Measurements from ENCODE around the gene NOC3L. TPM values are rescaled to one million over a fixed set of nuclear protein-coding genes. Genes with fewer than 3 reads are reported as not detected.
"Not testable (repeated sequence)": the region's sequence is repeated elsewhere in the genome, so short reads cannot be mapped to it uniquely, and the experiment has no call there.

The NOC3L gene
- total RNA-seq, 1 experiment from 2014 or later: 48.2 TPM

DNA sequence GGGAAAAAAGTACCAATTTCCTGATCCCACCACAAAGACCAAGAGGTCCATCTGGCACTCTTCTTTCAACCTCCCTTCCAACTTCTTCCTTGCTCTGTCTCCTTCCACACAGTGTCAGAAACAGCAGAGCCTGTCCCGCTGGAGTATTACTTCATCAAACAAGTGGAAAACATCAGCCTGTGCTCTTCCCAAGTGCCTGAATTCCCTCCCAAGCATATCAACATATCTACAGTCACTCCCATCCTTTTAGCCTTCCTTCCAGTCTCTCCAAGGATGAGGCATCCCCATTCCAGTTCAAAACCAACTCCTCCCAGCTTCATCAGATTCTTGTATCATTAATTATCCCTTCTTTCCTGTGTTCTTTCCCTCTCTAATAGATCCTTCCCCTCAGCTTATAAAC is 1.7 kb upstream of the NOC3L start:
- in situ Hi-C loops (cut with HindIII; ENCODE audit: low sequenced_read_pairs): no loop called here
- no peak for DNase-seq (ENCODE audit: low spot score)

DNA sequence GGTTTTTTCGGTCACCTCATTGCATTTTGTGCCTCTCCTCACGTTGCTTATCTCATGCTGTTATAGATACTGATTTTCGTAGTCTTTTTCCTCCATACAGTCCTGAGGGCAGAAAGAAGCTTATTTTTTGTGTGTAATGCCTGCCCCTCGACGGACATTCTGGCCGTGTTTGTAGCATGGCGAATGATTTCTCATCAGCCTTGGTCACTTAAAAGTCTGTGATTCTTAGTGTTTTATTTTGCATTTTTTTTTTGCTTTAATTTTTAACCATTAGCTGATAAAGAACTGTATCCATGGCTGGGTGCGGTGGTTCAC is 469 bp upstream of the NOC3L start:
- in situ Hi-C loops (cut with HindIII; ENCODE audit: low sequenced_read_pairs): no loop called here
- no peak for DNase-seq (ENCODE audit: low spot score)

DNA sequence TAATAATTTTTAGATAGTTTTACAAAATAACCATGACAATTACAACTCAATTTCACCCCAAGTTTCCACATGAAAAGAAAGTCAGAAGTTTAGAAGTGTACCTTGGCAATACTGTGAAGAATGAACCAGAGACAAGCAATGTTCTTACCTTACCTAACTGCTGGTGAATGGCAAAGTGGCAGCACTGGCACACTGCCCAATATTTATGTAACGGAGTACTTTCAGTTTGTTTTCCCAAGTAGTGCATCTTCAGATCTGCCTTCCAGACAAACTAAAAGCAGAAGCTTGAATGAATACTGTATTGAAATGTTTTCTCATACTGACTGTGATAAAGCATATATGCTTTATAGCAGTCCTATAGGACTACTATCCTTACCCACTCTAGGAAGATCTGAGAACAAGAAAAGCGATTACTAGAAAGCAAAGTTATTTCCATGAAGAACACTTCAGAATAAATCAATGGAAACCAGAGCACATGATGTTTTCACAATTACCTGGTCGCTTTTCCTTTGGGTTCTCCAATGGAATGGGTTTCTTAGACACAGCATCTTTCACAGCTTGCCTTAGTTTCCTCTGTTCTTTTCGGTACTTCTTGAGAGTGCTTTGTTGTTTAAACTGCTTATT is 1.5 kb downstream of the NOC3L start:
- DNase-seq (ENCODE audit: low spot score): peak; percentile 14
- in situ Hi-C loops (cut with HindIII; ENCODE audit: low sequenced_read_pairs): no loop called here

DNA sequence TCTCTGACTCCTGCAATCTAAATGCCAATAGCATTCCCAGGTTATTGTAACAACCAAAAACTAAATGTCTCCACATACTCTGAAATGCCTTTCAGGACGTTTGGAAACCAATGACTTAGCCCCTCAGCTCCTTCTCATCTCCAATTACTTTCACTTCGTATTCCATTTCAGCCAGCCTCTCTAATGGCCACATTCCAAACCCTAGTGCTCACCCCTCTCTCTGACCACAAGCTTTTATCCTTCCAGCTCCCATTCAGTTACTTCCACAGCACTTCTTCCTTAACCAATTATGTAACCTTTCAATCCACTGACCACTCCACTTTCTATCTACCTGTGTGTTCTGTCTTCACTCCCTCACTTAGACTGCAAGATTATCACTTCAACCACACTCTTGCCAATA is 4.3 kb downstream of the NOC3L start:
- no peak for DNase-seq (ENCODE audit: low spot score)
- in situ Hi-C loops (cut with HindIII; ENCODE audit: low sequenced_read_pairs): no loop called here

DNA sequence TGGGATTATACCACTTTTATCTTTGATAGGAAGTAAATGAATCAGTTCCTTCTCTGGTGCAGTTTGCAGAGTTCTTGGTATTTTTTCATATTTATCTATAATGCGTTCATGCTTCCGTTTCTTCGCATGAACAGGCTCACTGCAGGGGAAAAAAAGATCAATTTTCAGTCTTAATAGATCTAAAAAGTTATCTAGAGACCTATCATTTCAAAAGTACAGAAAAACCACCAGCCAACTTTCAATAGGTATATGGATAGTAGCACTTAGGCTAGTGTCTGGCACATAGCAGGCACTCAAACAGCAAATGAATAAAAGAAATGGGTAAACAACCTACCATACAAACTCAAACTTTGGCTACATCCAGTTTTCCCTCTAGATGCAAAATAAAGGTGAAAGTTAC is 5.5 kb downstream of the NOC3L start:
- in situ Hi-C loops (cut with HindIII; ENCODE audit: low sequenced_read_pairs): no loop called here
- DNase-seq (ENCODE audit: low spot score): no peak

DNA sequence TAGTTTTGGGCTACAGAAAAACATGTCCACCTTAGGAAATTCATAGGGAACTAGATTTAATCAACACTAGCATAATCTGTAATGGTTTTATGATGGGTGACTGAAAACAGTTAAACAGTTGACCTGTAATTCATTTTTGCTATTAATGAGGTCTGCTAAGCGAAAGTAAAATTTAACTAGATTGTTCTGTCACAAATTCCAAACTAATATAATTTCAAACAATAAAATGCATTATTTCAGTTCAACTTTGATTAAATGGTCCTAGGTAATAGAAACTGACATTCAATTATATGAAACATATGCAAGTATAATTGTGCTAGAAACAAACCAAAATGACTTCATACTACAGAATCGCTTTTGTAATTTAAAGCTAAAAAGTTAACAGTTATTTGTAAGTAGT is 6.9 kb downstream of the NOC3L start:
- DNase-seq (ENCODE audit: low spot score): no peak
- in situ Hi-C loops (cut with HindIII; ENCODE audit: low sequenced_read_pairs): no loop called here

DNA sequence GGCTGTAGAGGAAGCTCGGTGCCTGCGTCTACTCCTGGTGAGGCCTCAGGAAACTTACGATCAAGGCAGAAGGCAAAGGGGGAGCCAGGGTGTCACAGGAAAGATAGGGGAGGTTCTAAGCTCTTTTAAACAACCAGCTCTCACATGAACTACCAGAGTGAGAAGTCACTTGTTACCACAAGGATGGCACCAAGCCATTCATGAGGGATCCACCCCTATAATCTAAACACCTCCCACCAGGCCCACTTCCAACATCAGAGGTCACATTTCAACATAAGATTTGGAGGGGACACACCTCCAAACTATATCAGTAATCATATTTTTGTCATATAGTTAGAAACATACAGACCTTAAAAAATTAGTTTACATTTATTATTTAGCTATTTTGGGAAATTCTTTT is 9.4 kb downstream of the NOC3L start:
- in situ Hi-C loops (cut with HindIII; ENCODE audit: low sequenced_read_pairs): no loop called here
- DNase-seq (ENCODE audit: low spot score): no peak

DNA sequence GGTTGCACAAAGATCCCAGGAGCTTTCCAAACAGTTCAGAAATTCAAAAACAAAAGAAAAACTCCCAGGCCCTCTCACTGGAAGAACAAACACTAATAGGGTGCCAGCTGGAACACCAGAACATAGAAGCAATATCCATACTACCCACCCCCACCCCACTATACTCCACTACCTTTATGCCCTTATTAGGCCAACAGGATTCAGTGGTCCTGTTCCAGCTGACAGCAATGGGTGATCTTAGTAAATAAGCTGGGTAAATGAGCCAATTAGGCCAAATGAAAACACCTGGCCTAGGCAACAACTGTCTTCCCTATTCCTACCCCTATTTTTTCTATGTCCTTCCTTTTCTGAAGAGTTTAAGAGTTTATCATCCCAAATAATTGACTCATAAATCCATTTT is 11.7 kb downstream of the NOC3L start:
- no peak for DNase-seq (ENCODE audit: low spot score)
- in situ Hi-C loops (cut with HindIII; ENCODE audit: low sequenced_read_pairs): no loop called here

DNA sequence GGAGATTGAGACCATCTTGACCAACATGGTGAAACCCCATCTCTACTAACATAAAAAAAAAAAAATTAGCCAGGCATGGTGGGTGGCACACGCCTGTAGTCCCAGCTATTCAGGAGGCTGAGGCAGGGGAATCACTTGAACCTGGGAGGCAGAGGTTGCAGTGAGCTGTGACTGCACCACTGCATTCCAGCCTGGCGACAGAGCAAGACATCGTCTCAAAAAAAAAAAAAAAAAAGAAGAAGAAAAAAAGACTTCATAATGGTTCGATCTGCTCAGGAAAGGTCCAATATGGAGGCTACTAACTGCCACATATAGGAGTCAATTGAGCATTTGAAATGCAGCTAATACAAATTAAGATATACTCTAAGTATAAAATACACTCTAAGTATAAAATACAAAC is 12.2 kb downstream of the NOC3L start:
- DNase-seq (ENCODE audit: low spot score); in situ Hi-C loops (cut with HindIII; ENCODE audit: low sequenced_read_pairs): not testable (repeated sequence)

DNA sequence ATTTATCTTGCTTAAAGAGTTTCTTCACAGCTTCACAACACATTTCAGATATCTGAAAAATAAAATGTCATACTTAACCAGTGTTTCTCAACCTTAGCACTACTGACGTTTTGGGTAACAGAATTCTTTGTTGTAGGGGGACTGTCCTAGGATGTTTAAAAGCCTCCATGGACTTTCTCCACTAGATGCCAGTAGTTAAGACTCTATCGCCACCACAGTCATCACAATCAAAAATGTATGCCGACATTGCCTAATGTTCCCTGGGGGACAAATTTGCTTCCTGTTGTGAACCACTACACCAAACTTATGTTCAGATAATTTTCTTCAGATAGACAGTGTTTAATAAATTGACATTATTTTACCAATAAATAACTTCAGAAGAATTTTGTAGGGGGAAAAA is 13.4 kb downstream of the NOC3L start:
- in situ Hi-C loops (cut with HindIII; ENCODE audit: low sequenced_read_pairs): no loop called here
- DNase-seq (ENCODE audit: low spot score): no peak

DNA sequence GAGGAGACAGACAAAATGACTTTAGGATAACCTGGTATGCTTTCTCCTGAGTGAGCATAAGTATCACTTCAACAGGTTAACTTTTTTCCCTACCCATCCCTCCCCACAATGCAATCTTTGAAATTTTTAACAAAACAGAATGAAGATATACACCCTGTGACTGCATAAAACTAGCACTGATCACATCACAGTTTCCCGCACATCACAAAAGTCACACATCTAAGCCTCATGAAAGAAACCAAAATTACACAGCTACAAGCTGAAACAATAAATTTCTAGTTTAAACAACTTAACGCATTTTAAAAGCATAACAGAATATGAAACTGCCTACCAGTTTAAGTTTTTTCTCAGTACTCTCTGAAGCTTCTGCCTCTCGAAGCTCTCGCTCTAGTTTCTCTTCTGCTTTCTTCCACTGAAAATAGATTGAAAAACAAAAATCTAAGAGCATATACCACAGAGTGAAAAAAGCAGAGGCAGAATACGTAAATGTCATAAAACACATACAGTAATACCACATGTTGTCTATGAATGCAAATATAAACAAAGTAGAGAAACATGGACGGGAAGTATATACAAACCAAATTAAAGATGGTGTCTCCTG is 18.1 kb downstream of the NOC3L start:
- no peak for DNase-seq (ENCODE audit: low spot score)
- in situ Hi-C loops (cut with HindIII; ENCODE audit: low sequenced_read_pairs): no loop called here

DNA sequence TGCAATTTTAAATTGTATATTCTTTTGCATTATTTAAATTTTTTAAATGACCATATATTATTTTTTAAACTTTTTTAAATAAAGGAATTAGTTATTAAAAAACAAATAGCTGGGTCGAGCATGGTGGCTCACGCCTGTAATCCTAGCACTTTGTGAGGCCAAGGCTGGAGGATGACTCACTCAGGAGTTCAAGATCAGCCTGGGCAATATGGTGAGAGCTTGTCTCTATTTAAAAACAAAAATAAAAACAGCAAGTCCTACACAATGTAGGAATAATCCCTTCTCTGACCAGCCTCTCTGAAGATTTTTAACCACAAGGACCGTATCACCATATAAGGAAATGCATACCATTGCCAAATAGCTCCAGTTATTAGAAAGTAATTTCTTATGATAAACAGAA is 19.6 kb downstream of the NOC3L start:
- in situ Hi-C loops (cut with HindIII; ENCODE audit: low sequenced_read_pairs): no loop called here
- DNase-seq (ENCODE audit: low spot score): no peak

DNA sequence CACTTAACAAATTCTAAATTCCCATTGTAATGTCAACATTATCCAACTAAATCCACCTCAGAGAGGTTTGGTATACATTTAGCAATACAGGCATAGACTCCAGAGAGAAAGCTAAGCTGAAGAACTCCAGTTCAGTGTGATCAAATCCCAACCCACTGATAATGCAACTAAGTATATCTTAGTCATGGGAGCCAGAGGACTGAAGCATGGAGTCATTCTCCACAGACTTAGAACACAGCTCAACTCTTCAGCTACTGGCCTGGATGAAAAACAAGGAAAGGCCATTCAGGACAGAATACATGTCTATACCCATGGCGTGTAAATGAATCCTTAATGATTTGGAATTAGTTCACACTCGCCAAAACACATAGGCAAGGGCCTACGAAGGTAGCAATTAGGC is 27.9 kb downstream of the NOC3L start:
- no peak for DNase-seq (ENCODE audit: low spot score)
- in situ Hi-C loops (cut with HindIII; ENCODE audit: low sequenced_read_pairs): no loop called here

DNA sequence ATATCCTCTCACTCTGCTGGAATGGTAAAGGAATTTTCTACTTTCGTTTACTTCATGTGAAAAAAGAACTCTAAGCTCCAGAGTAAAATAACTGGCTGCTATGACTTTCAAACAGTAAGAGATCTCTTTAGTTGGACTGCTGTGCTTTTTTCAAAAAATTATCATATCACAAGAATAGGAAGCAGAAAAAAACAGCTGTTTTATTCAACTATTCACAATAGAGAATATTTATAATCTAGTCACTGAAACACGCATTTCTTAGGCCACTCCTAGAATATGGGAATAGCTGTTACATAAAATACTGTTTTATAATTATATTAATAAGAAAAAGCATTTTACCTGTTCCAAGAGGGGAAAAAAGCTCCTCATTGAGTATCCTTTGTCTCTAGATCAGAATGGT is 29.7 kb downstream of the NOC3L start:
- in situ Hi-C loops (cut with HindIII; ENCODE audit: low sequenced_read_pairs): no loop called here

DNA sequence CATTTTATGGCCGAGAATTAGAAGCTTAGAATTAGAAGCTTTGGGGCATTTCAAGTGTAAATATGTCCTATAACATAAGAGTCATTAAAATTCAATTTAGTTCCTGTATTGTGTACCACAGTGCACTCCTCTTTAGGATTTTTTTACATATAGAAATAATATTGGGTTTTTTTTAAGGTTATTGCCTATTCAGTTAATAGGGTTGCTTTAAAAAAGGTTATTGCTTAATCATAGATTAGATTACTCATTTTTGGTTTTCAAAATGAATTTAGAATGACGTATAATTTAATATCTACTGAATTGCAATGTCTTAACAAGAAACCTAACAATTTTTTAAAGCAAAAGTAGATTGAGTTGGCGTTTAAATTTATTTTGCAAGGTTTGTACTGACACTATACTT is 34.1 kb downstream of the NOC3L start:
- in situ Hi-C loops (cut with HindIII; ENCODE audit: low sequenced_read_pairs): no loop called here

More for the DNA sequence above, 29.7 kb downstream of the NOC3L start:
- DNase-seq (ENCODE audit: low spot score): no peak

DNA sequence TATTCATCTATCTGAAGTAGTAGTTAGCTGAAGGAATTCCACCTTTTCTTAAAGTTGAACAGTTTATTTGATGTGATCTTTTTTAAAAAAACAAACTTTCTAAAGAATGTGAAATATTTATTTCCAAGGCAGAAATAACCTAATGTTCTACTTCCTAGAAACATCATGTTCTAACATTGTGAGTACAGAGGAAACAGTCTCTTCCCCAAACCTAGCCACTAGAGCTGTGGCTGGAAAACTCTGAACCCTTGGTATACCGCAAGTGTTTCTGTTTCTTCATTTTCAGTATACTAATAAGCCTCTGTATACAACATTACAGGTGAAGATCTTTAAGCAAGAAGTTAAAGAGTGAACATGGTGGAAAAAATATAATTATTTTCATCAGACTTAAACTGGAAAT is 35.1 kb downstream of the NOC3L start:
- in situ Hi-C loops (cut with HindIII; ENCODE audit: low sequenced_read_pairs): no loop called here
- DNase-seq (ENCODE audit: low spot score): no peak

More for the DNA sequence above, 34.1 kb downstream of the NOC3L start:
- no peak for DNase-seq (ENCODE audit: low spot score)

DNA sequence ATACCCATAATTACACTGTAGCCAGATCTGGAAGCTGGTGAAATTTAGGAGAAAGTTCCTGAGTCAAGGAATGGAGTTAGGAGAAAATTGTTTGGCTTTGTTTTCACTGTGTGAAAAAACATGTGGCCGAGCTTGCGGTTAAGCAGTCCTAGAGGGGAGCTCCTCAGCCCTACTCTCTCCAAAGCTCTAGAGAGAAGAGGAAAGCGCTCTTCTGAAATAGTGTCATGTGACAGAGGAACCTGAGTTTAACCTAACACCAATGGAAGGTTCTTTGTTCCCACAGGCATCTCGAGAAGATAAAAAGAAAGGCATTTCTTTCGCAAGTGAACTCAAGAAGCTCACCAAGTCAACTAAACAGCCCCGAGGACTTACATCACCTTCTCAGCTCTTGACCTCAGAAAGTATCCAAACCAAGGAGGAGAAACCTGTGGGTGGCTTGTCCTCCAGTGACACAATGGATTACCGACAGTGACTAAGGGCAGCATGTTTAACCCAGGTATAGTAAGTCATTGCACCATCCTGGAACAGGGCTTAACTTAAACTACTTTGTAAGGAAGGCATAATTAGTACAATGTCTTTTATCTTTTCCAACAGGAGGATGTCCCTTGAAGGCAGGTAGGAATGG is 38.0 kb downstream of the NOC3L start:
- DNase-seq (ENCODE audit: low spot score): no peak
- in situ Hi-C loops (cut with HindIII; ENCODE audit: low sequenced_read_pairs): no loop called here

DNA sequence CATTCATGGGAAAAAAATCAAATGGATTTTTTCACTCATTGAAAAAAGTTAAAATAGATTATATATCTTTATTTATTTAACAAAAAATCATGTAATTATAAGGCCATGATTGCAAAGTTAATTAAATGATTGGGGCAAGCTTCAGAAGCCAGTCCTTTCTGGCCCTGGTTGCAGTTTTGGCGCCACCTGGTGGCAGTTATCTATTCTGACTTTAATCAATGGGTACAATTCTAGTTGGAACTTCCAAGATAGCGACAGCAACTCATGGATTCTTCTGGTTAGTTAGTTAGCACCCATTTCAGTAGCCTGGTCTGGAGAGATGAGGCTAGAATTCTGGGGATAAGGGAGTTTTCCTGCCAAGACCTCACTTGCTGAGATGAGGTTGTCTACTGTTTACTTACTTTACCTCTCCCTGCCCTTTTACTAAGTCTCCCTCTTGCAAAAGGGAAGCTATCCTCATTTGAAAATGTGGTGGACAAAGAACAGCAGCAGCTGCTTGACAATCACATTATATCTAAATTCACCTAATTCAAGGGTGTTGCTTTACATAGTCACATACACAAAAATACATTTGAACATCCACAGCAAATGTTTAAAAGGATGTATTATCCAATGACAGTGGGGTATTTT is 42.3 kb downstream of the NOC3L start:
- in situ Hi-C loops (cut with HindIII; ENCODE audit: low sequenced_read_pairs): no loop called here

DNA sequence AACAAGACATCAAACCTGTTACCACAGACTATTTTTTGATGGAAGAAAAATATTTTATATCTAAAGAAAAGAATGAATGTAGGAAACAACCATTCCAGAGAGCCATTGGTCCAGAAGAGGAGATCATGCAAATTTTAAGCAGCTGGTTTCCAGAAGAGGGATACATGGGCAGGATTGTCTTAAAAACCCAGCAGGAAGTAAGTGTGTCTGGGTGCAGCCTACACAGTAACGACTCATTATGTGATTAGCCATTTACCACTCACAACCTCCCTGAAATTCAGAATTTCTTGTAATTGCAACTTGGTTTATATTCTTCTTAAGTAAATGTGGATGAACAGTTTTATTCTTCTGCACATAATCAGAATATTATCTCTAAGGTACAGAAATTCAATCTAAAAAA is 46.2 kb downstream of the NOC3L start:
- in situ Hi-C loops (cut with HindIII; ENCODE audit: low sequenced_read_pairs): no loop called here
- no peak for DNase-seq (ENCODE audit: low spot score)

More for the DNA sequence above, 42.3 kb downstream of the NOC3L start:
- peak; percentile 61 for DNase-seq (ENCODE audit: low spot score)

DNA sequence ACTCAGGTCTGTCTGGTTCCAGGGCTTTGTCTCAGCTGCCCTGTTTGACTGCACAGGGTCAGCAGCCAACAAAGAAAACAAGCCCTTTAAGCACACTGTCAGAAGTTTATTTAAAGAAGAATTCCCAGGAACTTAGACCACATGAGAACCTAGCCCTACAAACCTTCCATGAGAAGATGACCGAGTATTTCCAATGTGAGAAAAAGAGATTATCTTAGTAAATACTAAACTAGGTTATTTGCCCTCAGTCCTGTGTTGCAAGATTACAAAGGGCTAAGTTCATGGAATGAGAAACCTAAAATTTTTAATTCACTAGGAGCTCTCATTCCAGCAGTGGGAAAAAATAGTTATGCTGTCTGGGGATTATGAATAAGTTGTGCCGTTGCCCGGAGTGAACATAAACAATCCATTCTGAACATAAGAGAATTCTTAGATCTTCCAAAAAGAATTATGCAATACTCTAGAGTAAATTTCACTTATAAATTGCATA is 46.7 kb downstream of the NOC3L start:
- no peak for DNase-seq (ENCODE audit: low spot score)
- in situ Hi-C loops (cut with HindIII; ENCODE audit: low sequenced_read_pairs): no loop called here
